Loucy (cell line): ENCODE data around the gene SIPA1.

Experiments
- H2AFZ ChIP-seq: fragments of 200-600 bp; sonication (generic); 2 replicates; pipeline ENCODE4 v1.6.0; 2016; ENCODE audit warnings: antibody characterized with exemption, mild to moderate bottlenecking, low read length, moderate library complexity
- H3F3A ChIP-seq: fragments of 200-600 bp; 2 replicates; pipeline ENCODE4 v1.6.0; 2016; ENCODE audit warnings: antibody characterized with exemption, low read depth, mild to moderate bottlenecking
- H3K27me3 ChIP-seq: fragments of 200-600 bp; sonication (generic); 2 replicates; pipeline ENCODE4 v1.6.1; 2014; ENCODE audit warnings: low read length, mild to moderate bottlenecking; ENCODE audit not compliant: insufficient read depth, poor library complexity, severe bottlenecking
- H3K36me3 ChIP-seq: fragments of 200-600 bp; sonication (generic); 2 replicates; pipeline ENCODE4 v1.6.1; 2016; ENCODE audit warnings: low read length; ENCODE audit not compliant: insufficient read depth
- H3K4me1 ChIP-seq: fragments of 200-600 bp; sonication (generic); 2 replicates; pipeline ENCODE4 v1.5.1; 2014; ENCODE audit warnings: low read length, mild to moderate bottlenecking; ENCODE audit not compliant: insufficient read depth, poor library complexity, severe bottlenecking
- H3K4me2 ChIP-seq: fragments of 200-600 bp; sonication (generic); 2 replicates; pipeline ENCODE4 v1.6.0; 2014; ENCODE audit warnings: antibody characterized with exemption, low read length, low read depth, mild to moderate bottlenecking; ENCODE audit not compliant: poor library complexity, severe bottlenecking
- H3K4me3 ChIP-seq: fragments of 200-600 bp; sonication (generic); 2 replicates; pipeline ENCODE4 v1.5.1; 2014; ENCODE audit warnings: low read length, mild to moderate bottlenecking, mixed read lengths; ENCODE audit not compliant: poor library complexity, severe bottlenecking
- H3K79me2 ChIP-seq: fragments of 200-600 bp; sonication (generic); 2 replicates; pipeline ENCODE4 v1.6.1; 2014; ENCODE audit warnings: low read length; ENCODE audit not compliant: insufficient read depth
- H3K9ac ChIP-seq: fragments of 200-600 bp; sonication (generic); 2 replicates; pipeline ENCODE4 v1.6.0; 2014; ENCODE audit warnings: mild to moderate bottlenecking, low read depth, low read length, moderate library complexity; ENCODE audit not compliant: poor library complexity, severe bottlenecking
- H3K9me2 ChIP-seq: fragments of 200-600 bp; sonication (generic); replicated peaks from 2 replicates; pipeline ENCODE4 v1.6.1; 2016; ENCODE audit warnings: low read depth, low read length, mixed read lengths
- H3K9me3 ChIP-seq: fragments of 200-600 bp; sonication (generic); 2 replicates; pipeline ENCODE4 v1.6.1; 2014; ENCODE audit warnings: mild to moderate bottlenecking, antibody characterized with exemption, low read length, low read depth; ENCODE audit not compliant: insufficient read depth
- H4K20me1 ChIP-seq: fragments of 200-600 bp; sonication (generic); 2 replicates; pipeline ENCODE4 v1.6.0; 2014; ENCODE audit warnings: antibody characterized with exemption, low read length, mild to moderate bottlenecking; ENCODE audit not compliant: insufficient read depth, poor library complexity, severe bottlenecking
- EZH2phosphoT487 ChIP-seq: fragments of 200-600 bp; IDR thresholded peaks from 2 replicates; pipeline ENCODE4 v1.6.1; 2018; ENCODE audit warnings: antibody characterized with exemption, mild to moderate bottlenecking, moderate library complexity, borderline replicate concordance
- TF ChIP-seq, protein P1 (sequence below): fragments of 200-600 bp; sonication (generic); conservative IDR thresholded peaks from 2 replicates; pipeline ENCODE4 v1.5.1; 2014; ENCODE audit warnings: mild to moderate bottlenecking, antibody characterized with exemption, low read length

The SIPA1 gene

DNA sequence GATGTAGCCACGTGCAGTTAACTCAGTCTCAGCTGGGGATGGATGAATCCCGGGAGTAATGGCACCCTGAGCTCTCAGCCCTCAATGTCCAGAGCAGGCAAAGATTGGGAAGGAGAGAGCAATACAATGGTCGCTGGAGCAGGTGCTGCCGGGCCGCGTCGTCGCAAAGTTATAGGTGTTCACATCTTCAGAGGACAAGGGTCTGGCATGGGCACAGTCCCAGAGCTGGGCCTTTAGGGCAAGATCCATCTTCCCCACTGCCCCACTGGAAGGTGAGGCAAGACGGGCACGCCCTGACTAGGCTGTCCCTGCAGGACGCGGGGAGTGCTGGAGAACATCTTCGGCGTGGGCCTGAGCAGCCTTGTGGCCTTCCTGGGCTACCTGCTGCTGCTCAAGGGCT, 14.7 kb upstream of the SIPA1 start:
- TF ChIP-seq EZH2phosphoT487: no peak
- TF ChIP-seq, protein P1, sequence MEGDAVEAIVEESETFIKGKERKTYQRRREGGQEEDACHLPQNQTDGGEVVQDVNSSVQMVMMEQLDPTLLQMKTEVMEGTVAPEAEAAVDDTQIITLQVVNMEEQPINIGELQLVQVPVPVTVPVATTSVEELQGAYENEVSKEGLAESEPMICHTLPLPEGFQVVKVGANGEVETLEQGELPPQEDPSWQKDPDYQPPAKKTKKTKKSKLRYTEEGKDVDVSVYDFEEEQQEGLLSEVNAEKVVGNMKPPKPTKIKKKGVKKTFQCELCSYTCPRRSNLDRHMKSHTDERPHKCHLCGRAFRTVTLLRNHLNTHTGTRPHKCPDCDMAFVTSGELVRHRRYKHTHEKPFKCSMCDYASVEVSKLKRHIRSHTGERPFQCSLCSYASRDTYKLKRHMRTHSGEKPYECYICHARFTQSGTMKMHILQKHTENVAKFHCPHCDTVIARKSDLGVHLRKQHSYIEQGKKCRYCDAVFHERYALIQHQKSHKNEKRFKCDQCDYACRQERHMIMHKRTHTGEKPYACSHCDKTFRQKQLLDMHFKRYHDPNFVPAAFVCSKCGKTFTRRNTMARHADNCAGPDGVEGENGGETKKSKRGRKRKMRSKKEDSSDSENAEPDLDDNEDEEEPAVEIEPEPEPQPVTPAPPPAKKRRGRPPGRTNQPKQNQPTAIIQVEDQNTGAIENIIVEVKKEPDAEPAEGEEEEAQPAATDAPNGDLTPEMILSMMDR: no peak
- no peaks in the 10 kb centered on the region for H3F3A ChIP-seq
- no peak overlapping the region for H3K4me3 ChIP-seq
- peaks cover 9% of the 10 kb centered on the region for H4K20me1 ChIP-seq
- no peak overlapping the region for H2AFZ ChIP-seq
- no peaks in the 10 kb centered on the region for H3K9me2 ChIP-seq
- no peak overlapping the region for H3K9ac ChIP-seq
- peaks cover 27% of the 10 kb centered on the region; the same call in 1 of the 2 replicates for H3K79me2 ChIP-seq
- H3K4me2 ChIP-seq: no peak overlapping the region
- peaks cover 59% of the 10 kb centered on the region; the same call in 1 of the 2 replicates for H3K36me3 ChIP-seq
- H3K9me3 ChIP-seq: no peaks in the 10 kb centered on the region
- H3K27me3 ChIP-seq: no peaks in the 10 kb centered on the region
- no peaks in the 10 kb centered on the region for H3K4me1 ChIP-seq

DNA sequence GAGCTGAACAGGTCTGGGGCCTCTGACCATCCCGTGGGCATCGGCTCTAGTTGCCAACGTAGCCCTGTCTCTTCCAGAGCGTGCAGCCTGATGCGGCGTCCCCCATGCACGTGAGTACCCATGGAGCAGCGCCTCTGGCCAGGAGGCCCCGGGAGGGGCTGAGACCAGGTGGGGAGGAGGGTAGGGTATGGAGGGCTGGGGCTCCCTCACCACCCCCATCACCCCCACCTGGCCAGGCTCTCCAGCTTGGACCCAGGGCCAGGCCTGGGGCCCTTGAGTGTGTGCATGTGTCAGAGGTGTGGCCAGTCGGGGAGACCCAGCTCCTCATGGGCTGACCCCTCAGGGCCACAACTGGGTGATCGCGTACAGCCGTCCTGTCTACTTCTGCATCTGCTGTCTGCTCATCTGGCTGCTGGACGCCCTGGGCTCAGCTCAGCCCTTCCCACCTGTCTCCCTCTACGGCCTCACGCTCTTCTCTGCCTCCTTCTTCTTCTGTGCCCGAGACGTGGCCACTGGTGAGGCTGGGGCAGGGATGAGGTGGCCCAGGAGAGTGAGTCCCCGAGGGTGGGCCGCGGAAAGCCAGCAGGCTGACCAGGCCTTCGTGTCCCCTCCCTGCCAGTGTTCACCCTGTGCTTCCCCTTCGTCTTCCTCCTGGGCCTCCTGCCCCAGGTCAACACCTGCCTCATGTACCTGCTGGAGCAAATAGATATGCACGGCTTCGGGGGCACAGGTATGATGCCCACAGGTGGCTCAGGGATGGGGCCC, 13.9 kb upstream of the SIPA1 start:
- Histone ChIP-seq H3K36me3 (peaks cover 58% of the 10 kb centered on the region; the same call in 1 of the 2 replicates), H3K4me2 (no peak overlapping the region), H2AFZ (no peak overlapping the region), H3F3A (no peaks in the 10 kb centered on the region), H3K9me3 (no peaks in the 10 kb centered on the region), H3K79me2 (peaks cover 18% of the 10 kb centered on the region; the same call in 1 of the 2 replicates), H3K9me2 (no peaks in the 10 kb centered on the region), H3K4me1 (no peaks in the 10 kb centered on the region), H4K20me1 (peaks cover under 1% of the 10 kb centered on the region), H3K4me3 (no peak overlapping the region), H3K9ac (no peak overlapping the region), H3K27me3 (no peaks in the 10 kb centered on the region)
- no peak for TF ChIP-seq EZH2phosphoT487
- TF ChIP-seq, protein P1: no peak

DNA sequence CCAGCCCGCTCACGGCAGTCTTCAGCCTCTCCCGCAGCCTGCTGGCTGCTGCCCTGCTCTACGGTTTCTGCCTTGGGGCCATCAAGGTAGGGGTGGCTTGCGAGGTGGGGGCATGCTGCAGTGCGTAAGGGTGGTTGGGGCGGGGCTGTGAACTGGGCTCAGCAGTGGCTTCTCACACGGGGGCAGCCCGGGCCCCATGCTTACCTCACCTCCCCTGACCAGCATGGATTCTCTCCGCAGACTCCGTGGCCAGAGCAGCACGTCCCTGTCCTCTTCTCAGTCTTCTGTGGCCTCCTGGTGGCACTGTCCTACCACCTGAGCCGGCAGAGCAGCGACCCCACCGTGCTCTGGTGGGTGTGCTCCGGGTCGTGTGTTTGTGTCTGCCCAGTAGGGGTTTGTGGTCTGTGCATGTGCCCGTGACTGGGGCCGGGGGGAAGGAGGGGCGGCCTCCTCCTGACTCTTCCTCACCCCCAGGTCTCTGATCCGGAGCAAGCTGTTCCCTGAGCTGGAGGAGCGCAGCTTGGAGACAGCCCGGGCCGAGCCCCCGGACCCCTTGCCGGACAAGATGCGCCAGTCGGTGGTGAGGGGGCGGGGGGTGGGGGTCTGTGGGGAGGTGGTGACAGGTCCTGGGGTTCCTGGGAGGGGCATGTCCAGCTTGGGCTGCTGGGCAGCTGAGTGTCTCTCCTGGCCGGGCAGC, 12.8 kb upstream of the SIPA1 start:
- no peaks in the 10 kb centered on the region for H3K9me3 ChIP-seq
- H2AFZ ChIP-seq: no peak overlapping the region
- no peak overlapping the region for H3K4me3 ChIP-seq
- no peaks in the 10 kb centered on the region for H3K4me1 ChIP-seq
- peaks cover 8% of the 10 kb centered on the region; the same call in 1 of the 2 replicates for H3K79me2 ChIP-seq
- H3K27me3 ChIP-seq: no peaks in the 10 kb centered on the region
- no peak overlapping the region for H3K9ac ChIP-seq
- H3F3A ChIP-seq: no peaks in the 10 kb centered on the region
- no peaks in the 10 kb centered on the region for H3K9me2 ChIP-seq
- no peak overlapping the region for H3K4me2 ChIP-seq
- H3K36me3 ChIP-seq: peaks cover 59% of the 10 kb centered on the region; the same call in 1 of the 2 replicates
- TF ChIP-seq, protein P1: no peak
- TF ChIP-seq EZH2phosphoT487: no peak
- H4K20me1 ChIP-seq: no peaks in the 10 kb centered on the region
